ENCODE results near the gene OSTM1. TPM values are rescaled to one million over a fixed set of nuclear protein-coding genes. Genes with fewer than 3 reads are reported as not detected.

The OSTM1 gene
- total and polyA plus RNA-seq, 2 of the 8 experiments (the other 6 are each of a cell fraction or from before 2014, with no cell fraction given) = 17.7 to 26.1 TPM

GRCh38 chr6:108115598-108116058 is 41.1 kb upstream of the OSTM1 start:
- peak overlapping the region; percentile 70; the same call in 1 of the 2 replicates for H2BK12ac ChIP-seq (ENCODE audit: low read depth, low read length)
- no peak overlapping the region for H2AFZ ChIP-seq (ENCODE audit: low read length)
- H3K23ac ChIP-seq (ENCODE audit: insufficient read length) = no peak overlapping the region
- H4K5ac ChIP-seq (ENCODE audit: insufficient read length, low read depth, low read length) = no peak overlapping the region
- no peak overlapping the region for H2BK15ac ChIP-seq (ENCODE audit: low read length)
- peak; percentile 78; the same call in 1 of the 2 replicates for TF ChIP-seq SUZ12 (IDR thresholded peaks at IDR 0.05; ENCODE audit: low read length)
- no peak for TF ChIP-seq SAP30 (IDR thresholded peaks at IDR 0.05; ENCODE audit: insufficient read depth, insufficient replicate concordance, low read length)
- TF ChIP-seq MAX (IDR thresholded peaks at IDR 0.05) = peak; percentile 36; the same call in 1 of the 2 replicates
- TF ChIP-seq YY1 (IDR thresholded peaks at IDR 0.05; ENCODE audit: low read depth, low read length) = 0 out of 2 replicates have a peak, but pooled peaks have one; percentile 11
- TF ChIP-seq RAD21 (IDR thresholded peaks at IDR 0.05 in 1 of 2, conservative IDR thresholded peaks at IDR 0.05 in 1 of 2; ENCODE audit: low read depth in 2 of 2, low read length in 2 of 2) = peak; percentile 60 to 62
- peak in 2 of 3 experiments; percentile 51 to 69; a peak in 3 of 4 replicates for TF ChIP-seq CTCF (IDR thresholded peaks at IDR 0.05; ENCODE audit: control extremely low read depth in 1 of 3, insufficient read depth in 1 of 3, low read depth in 1 of 3, low read length in 3 of 3)
- no peak for TF ChIP-seq TCF12 (IDR thresholded peaks at IDR 0.05; ENCODE audit: low read depth, low read length)
- POLR2A ChIA-PET (ENCODE audit: partially characterized antibody) = interaction anchor here (1.1 to 1.8 kb wide), 3 partner anchors 41 to 59 kb away, joined by 4 to 7 read pairs (median 5); no protein-coding TSS in a partner anchor
- H3K79me1 ChIP-seq (ENCODE audit: low read depth, low read length) = no peaks in the 10 kb centered on the region
- H3K27me3 ChIP-seq (replicated peaks in 1 of 4; ENCODE audit: control insufficient read depth in 3 of 4, extremely low read depth in 1 of 4, insufficient read depth in 3 of 4, low read length in 3 of 4) = peaks cover 66 to 88% (median 84%) of the 10 kb centered on the region in 4 experiments
- WGBS, 2 experiments (ENCODE audit: extremely low coverage in 1 of 2, insufficient coverage in 1 of 2, insufficient read length in 1 of 2, insufficient replicate concordance in 2 of 2, low coverage in 1 of 2, low lambda C conversion rate in 2 of 2, missing lambda C conversion rate in 1 of 2) = 6% methylated on average over 20 of the region's 20 CpGs; no CpG with 5 or more reads in 1 of the 2 experiments
- peaks cover 14% of the 10 kb centered on the region for H3K23me2 ChIP-seq (ENCODE audit: low read depth, low read length)
- H3K4ac ChIP-seq (replicated peaks; ENCODE audit: insufficient read length, low read depth, low read length) = no peak overlapping the region
- no peak overlapping the region for H3K56ac ChIP-seq (replicated peaks; ENCODE audit: insufficient read length, low read depth, low read length)
- H3K36me3 ChIP-seq (ENCODE audit: control insufficient read depth in 2 of 4, insufficient read depth in 4 of 4, low read length in 3 of 4) = peaks cover 0 to 5% (median 0%) of the 10 kb centered on the region in 4 experiments; a peak in 1 of 8 replicates
- no peak overlapping the region for H4K8ac ChIP-seq (ENCODE audit: extremely low read depth, insufficient read depth, low read length)
- no peak overlapping the region for H3K27ac ChIP-seq (ENCODE audit: low read depth, low read length)
- DNase-seq (ENCODE audit: low read depth in 1 of 2, low spot score in 2 of 2) = peak in 1 of 2 experiments; percentile 68
- H2BK5ac ChIP-seq (ENCODE audit: low read depth, low read length) = no peak overlapping the region
- CTCF ChIA-PET (ENCODE audit: partially characterized antibody) = interaction anchor here (0.6 to 6.8 kb wide), 16 partner anchors 8 to 415 kb away, joined by 3 to 85 read pairs (median 4); partner anchors contain the start of gene NR2E1
- H2AK5ac ChIP-seq (ENCODE audit: low read depth, low read length) = no peak overlapping the region
- no peak for FAIRE-seq
- H2BK20ac ChIP-seq (ENCODE audit: low read length) = no peak overlapping the region
- H2BK120ac ChIP-seq (replicated peaks; ENCODE audit: low read depth, low read length) = no peak overlapping the region
- H4K20me1 ChIP-seq (replicated peaks in 1 of 2; ENCODE audit: control insufficient read depth in 1 of 2, insufficient read depth in 2 of 2, low read length in 2 of 2) = peaks cover 3 to 16% of the 10 kb centered on the region in 2 experiments
- H3K4me3 ChIP-seq (ENCODE audit: extremely low read depth in 1 of 4, insufficient read depth in 2 of 4, low read depth in 3 of 4, low read length in 4 of 4) = peak overlapping the region in 1 of 4 experiments; percentile 57; a peak in 2 of 8 replicates
- H4K91ac ChIP-seq (replicated peaks; ENCODE audit: insufficient read length, low read length) = no peak overlapping the region
- H3K14ac ChIP-seq (ENCODE audit: insufficient read length) = no peak overlapping the region
- no peak overlapping the region for H3K9ac ChIP-seq (replicated peaks in 1 of 4; ENCODE audit: extremely low read depth in 1 of 4, low read depth in 3 of 4, low read length in 3 of 4)
- H3K79me2 ChIP-seq (ENCODE audit: control insufficient read depth in 1 of 2, insufficient read depth in 2 of 2, low read length in 2 of 2) = no peaks in the 10 kb centered on the region
- H3K4me2 ChIP-seq (ENCODE audit: insufficient read depth in 1 of 2, low read depth in 2 of 2, low read length in 2 of 2) = peak overlapping the region; percentile 78 to 89; a peak in 3 of 4 replicates
- peaks cover 0 to 37% (median 23%) of the 10 kb centered on the region in 4 experiments; a peak in 6 of 7 replicates for H3K4me1 ChIP-seq (replicated peaks in 1 of 4; ENCODE audit: control insufficient read depth in 3 of 4, insufficient read depth in 4 of 4, low read length in 3 of 4)
- no peak overlapping the region for H3K18ac ChIP-seq (ENCODE audit: extremely low read depth, low read length)
- no peaks in the 10 kb centered on the region for H3K9me3 ChIP-seq (ENCODE audit: insufficient read depth in 2 of 2, low read depth in 1 of 2, low read length in 1 of 2)
